ENCODE data around the gene PRTFDC1. TPM values are rescaled to one million over a fixed set of nuclear protein-coding genes. Genes with fewer than 3 reads are reported as not detected.

The PRTFDC1 gene
- polyA plus RNA-seq, 1 donor (not counting 4 experiments of a cell fraction or from before 2014, with no cell fraction given), result 2.2 TPM

DNA sequence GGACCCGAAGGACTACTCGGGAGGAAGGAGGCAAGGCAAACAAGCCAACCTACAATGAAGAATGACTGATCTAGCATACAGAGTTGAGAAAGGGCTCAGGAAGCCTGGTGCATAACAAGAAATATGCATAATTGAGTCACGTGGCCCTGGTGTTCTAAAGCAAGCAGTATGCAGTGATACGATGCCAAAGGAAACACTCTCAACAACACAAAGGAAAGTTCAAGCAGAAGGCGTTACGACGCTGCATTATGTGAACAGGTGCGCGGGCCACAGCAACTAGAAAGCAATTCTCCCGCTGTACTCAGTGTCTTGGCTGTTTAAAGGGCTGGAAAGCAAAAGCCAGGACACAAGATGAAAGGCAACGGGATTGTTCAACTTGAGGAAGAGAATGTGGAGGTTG lies 100.8 kb downstream of the PRTFDC1 start:
- Histone ChIP-seq H3K36me3 (ENCODE audit: control insufficient read depth in 2 of 2, extremely low read depth in 1 of 2, insufficient read depth in 2 of 2, low read length in 2 of 2) (no peaks in the 10 kb centered on the region), H3K4me1 (ENCODE audit: control insufficient read depth, extremely low read depth, insufficient read depth, low read length) (peaks cover 17% of the 10 kb centered on the region), H3K4me2 (ENCODE audit: control insufficient read depth, extremely low read depth, insufficient read depth, low read depth, low read length) (no peak overlapping the region), H3K79me2 (ENCODE audit: control insufficient read depth, insufficient read depth, low read length) (no peaks in the 10 kb centered on the region), H3K9me1 (ENCODE audit: control insufficient read depth, extremely low read depth, insufficient read depth, low read length) (no peaks in the 10 kb centered on the region), H4K20me1 (ENCODE audit: control insufficient read depth, extremely low read depth, insufficient read depth, low read length) (no peaks in the 10 kb centered on the region), H2AFZ (ENCODE audit: control insufficient read depth, low read length) (no peak overlapping the region), H3K9ac (ENCODE audit: control insufficient read depth, extremely low read depth, insufficient read depth, low read length) (no peak overlapping the region), H3K27ac (ENCODE audit: control insufficient read depth, insufficient read depth, low read length) (no peak overlapping the region), H3K9me3 (ENCODE audit: control insufficient read depth, low read depth, low read length) (no peaks in the 10 kb centered on the region), H3K4me3 (ENCODE audit: control insufficient read depth in 2 of 3, extremely low read depth in 1 of 3, insufficient read depth in 2 of 3, low read depth in 1 of 3, low read length in 3 of 3) (no peak overlapping the region), H3K27me3 (ENCODE audit: control insufficient read depth, extremely low read depth, insufficient read depth, low read length) (no peaks in the 10 kb centered on the region)
- no peak for FAIRE-seq
- DNase-seq (ENCODE audit: low read depth, low spot score), result no peak
- dilution Hi-C loops (cut with MboI; ENCODE audit: extremely low pct_ligation_motif_present, low sequenced_read_pairs), result no loop called here
- TF ChIP-seq EZH2 (IDR thresholded peaks at IDR 0.05; ENCODE audit: low read length), result no peak
- TF ChIP-seq, protein P1, sequence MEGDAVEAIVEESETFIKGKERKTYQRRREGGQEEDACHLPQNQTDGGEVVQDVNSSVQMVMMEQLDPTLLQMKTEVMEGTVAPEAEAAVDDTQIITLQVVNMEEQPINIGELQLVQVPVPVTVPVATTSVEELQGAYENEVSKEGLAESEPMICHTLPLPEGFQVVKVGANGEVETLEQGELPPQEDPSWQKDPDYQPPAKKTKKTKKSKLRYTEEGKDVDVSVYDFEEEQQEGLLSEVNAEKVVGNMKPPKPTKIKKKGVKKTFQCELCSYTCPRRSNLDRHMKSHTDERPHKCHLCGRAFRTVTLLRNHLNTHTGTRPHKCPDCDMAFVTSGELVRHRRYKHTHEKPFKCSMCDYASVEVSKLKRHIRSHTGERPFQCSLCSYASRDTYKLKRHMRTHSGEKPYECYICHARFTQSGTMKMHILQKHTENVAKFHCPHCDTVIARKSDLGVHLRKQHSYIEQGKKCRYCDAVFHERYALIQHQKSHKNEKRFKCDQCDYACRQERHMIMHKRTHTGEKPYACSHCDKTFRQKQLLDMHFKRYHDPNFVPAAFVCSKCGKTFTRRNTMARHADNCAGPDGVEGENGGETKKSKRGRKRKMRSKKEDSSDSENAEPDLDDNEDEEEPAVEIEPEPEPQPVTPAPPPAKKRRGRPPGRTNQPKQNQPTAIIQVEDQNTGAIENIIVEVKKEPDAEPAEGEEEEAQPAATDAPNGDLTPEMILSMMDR (optimal IDR thresholded peaks at IDR 0.05 in 1 of 3, IDR thresholded peaks at IDR 0.05 in 1 of 3, conservative IDR thresholded peaks at IDR 0.05 in 1 of 3; ENCODE audit: extremely low read depth in 1 of 3, insufficient read depth in 2 of 3, low read length in 3 of 3), result no peak

DNA sequence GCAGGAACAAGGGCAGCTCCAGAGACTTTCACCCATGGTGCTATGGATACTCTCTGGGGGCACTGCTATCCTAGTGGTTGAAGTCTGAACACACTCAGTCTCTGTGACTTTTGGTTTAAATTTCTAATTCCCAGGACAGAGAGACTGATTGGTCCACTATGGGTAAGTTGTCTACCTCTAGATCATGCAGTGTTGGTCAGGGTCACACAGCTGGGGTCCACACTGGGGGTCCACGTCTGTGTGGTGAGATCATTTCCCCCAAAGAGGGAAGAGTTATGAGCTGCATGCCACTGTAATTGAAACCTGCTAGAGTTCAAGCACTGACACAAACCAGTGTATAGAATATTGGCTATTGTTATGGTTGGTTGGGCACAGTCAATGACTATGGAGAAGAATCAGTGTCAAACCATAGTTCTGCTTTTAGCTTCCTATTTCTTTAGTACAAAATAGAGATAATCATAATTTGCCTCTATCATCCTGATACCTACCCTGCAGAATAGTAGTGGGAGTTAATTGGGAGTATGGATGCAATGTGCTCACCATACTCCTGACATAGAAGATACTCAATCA lies 101.6 kb downstream of the PRTFDC1 start:
- Histone ChIP-seq H3K4me3 (ENCODE audit: control insufficient read depth in 2 of 3, extremely low read depth in 1 of 3, insufficient read depth in 2 of 3, low read depth in 1 of 3, low read length in 3 of 3) (no peak overlapping the region), H3K27ac (ENCODE audit: control insufficient read depth, insufficient read depth, low read length) (no peak overlapping the region), H3K27me3 (ENCODE audit: control insufficient read depth, extremely low read depth, insufficient read depth, low read length) (no peaks in the 10 kb centered on the region), H3K9me3 (ENCODE audit: control insufficient read depth, low read depth, low read length) (no peaks in the 10 kb centered on the region), H3K79me2 (ENCODE audit: control insufficient read depth, insufficient read depth, low read length) (no peaks in the 10 kb centered on the region), H3K4me2 (ENCODE audit: control insufficient read depth, extremely low read depth, insufficient read depth, low read depth, low read length) (no peak overlapping the region), H2AFZ (ENCODE audit: control insufficient read depth, low read length) (no peak overlapping the region), H3K36me3 (ENCODE audit: control insufficient read depth in 2 of 2, extremely low read depth in 1 of 2, insufficient read depth in 2 of 2, low read length in 2 of 2) (no peaks in the 10 kb centered on the region), H3K9me1 (ENCODE audit: control insufficient read depth, extremely low read depth, insufficient read depth, low read length) (no peaks in the 10 kb centered on the region), H3K4me1 (ENCODE audit: control insufficient read depth, extremely low read depth, insufficient read depth, low read length) (peaks cover 17% of the 10 kb centered on the region), H3K9ac (ENCODE audit: control insufficient read depth, extremely low read depth, insufficient read depth, low read length) (no peak overlapping the region), H4K20me1 (ENCODE audit: control insufficient read depth, extremely low read depth, insufficient read depth, low read length) (no peaks in the 10 kb centered on the region)
- TF ChIP-seq, protein P1 (optimal IDR thresholded peaks at IDR 0.05 in 1 of 3, IDR thresholded peaks at IDR 0.05 in 1 of 3, conservative IDR thresholded peaks at IDR 0.05 in 1 of 3; ENCODE audit: extremely low read depth in 1 of 3, insufficient read depth in 2 of 3, low read length in 3 of 3), result no peak
- TF ChIP-seq EZH2 (IDR thresholded peaks at IDR 0.05; ENCODE audit: low read length), result no peak
- no peak for FAIRE-seq
- dilution Hi-C loops (cut with MboI; ENCODE audit: extremely low pct_ligation_motif_present, low sequenced_read_pairs), result no loop called here
- no peak for DNase-seq (ENCODE audit: low read depth, low spot score)
